Spleen (tissue), 7 donors: ENCODE results near the gene TRIM47.

Experiments
- CTCF ChIP-seq, 11 experiments: fragments of 200-600 bp in 7 of 11; fragments of 450-650 bp in 4 of 11; sonication (generic) in 4 of 11; IDR thresholded peaks in 8 of 11; conservative IDR thresholded peaks in 3 of 11; 1 replicate in 7 of 11; 2 replicates in 4 of 11; pipeline versions ENCODE4 v1.4.0 to v1.8.0; 2016 to 2021; ENCODE audit warnings: antibody characterized with exemption in 11 of 11, inconsistent platforms in 4 of 11, mild to moderate bottlenecking in 1 of 11
- POLR2A ChIP-seq, 3 donors: fragments of 450-650 bp; IDR thresholded peaks; one replicate each; pipeline ENCODE4 v1.5.1; 2017; ENCODE audit warnings: antibody characterized with exemption in 3 of 3, mild to moderate bottlenecking in 1 of 3
- donor health status: DM: no; HTN: no; CAD: no; lungs with moderate emphysema.
- donor health status: DM: no; HTN: no; CAD: no.
- donor health status: DM: no; HTN: no; CAD: no.

GRCh38 chr17:75869282-75870141 is 8.9 kb downstream of the TRIM47 start:
- TF ChIP-seq POLR2A (IDR thresholded peaks at IDR 0.05) (no peak), CTCF (IDR thresholded peaks at IDR 0.05 in 8 of 11, conservative IDR thresholded peaks at IDR 0.05 in 3 of 11) (no peak)
